GM21526 (cell line): Measurements from ENCODE around the gene CARD11.

Experiments
- ATAC-seq: cut with Tn5 transposase; IDR thresholded peaks from one replicate; pipeline ENCODE4 v1.9.1; 2021; ENCODE audit warnings: moderate library complexity; ENCODE audit not compliant: unreplicated experiment, low FRiP score

Gene CARD11

DNA sequence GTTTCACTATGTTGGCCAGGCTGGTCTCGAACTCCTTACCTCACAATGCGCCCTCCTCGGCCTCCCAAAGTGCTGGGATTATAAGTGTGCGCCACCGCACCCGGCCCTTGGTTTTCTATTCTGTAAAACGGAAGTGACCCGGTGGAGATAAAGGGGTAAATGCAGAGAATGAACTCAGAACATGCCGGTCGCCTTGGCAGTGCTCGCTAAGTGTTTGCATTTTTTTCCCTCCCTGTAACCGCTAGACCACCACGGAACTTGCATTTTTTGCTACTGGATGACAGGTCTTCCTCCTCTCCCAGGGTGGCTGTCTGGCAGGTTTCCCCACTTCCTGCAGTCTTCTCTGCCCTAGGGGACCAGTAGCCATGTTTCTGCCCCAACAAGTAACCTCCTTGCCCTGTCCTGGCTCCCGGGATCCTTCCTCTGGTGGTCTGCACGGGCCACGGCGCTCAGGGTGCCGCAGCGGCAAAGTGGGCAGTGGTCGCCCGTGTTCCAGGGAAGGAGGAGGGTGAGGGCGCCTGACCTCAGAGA is 180.8 kb downstream of the CARD11 start:
- ATAC-seq = no peak

DNA sequence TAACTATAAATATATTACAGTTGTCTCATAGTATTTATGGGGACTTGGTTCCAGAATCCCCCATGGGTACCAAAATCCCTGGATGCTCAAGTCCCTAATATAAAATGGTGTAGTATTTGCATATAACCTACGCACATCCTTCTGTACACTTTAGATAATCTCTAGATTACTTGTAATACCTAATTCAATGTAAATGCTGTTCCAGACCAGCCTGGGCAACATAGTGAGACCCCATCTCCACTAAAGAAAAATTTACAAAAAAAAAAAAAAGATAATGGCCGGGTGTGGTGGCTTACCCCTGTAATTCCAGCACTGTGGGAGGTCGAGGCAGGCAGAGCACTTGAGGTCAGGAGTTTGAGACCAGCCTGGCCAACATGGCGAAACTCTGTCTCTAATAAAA is 182.2 kb downstream of the CARD11 start:
- ATAC-seq = no peak

DNA sequence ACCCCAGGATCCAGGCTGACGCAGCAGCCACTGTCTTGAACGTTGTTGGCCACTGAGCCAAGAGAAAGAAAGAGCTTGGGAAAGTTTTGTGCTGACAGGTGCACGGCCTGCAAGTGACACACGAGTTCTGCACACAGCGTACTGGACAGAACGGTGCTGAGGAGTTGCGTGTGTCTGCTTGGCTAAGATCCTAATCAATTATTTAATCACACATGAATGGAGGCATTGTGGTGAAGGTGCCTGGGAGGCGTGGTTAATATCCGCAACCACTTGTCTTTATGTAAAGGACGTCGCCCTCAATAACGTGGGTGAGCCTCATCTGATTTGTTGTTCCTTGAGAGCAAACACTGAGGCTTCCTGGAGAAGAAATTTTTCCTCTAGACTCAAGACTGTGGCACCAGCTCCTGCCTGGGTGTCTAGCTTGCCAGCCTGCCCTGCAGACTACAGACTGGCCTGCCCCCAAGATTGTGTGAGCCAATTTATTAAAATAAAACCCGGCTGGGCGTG is 183.0 kb downstream of the CARD11 start:
- ATAC-seq = no peak

DNA sequence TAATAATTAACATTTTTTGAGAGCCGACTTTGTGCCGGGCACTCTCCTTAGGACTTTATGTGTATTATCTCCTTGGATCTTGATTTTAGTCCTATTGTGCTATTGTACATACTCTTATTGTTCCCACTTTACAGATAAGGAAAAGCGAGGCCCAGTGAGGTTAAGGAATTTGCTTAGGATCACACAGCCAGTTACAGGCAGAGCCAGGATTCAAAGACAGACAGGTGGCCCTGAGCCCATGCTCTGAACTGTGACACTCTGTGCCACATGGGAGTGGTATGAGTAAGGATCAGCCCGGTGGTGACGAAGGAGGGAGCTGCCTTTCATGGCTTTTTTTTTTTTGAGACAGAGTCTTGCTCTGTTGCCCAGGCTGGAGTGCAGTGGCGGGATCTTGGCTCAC is 183.7 kb downstream of the CARD11 start:
- no peak for ATAC-seq

DNA sequence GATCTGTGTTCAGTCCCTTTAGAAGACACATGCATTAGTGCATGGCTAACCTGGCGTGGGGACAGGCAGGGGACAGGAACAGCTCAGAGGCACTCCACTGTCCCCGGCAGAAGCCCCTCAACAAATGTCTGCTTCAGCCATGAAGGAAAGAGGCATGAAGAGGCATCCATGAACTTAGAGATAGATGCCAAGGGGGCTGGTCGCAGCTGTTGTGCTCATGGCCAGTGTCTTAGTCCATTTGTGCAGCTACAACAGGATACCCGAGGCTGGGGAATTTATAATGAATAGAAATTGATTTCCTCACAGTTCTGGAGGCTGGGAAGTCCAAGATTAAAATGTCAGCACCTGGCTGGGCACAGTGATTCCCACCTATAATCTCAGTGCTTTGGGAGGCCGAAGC is 185.0 kb downstream of the CARD11 start:
- ATAC-seq = no peak

DNA sequence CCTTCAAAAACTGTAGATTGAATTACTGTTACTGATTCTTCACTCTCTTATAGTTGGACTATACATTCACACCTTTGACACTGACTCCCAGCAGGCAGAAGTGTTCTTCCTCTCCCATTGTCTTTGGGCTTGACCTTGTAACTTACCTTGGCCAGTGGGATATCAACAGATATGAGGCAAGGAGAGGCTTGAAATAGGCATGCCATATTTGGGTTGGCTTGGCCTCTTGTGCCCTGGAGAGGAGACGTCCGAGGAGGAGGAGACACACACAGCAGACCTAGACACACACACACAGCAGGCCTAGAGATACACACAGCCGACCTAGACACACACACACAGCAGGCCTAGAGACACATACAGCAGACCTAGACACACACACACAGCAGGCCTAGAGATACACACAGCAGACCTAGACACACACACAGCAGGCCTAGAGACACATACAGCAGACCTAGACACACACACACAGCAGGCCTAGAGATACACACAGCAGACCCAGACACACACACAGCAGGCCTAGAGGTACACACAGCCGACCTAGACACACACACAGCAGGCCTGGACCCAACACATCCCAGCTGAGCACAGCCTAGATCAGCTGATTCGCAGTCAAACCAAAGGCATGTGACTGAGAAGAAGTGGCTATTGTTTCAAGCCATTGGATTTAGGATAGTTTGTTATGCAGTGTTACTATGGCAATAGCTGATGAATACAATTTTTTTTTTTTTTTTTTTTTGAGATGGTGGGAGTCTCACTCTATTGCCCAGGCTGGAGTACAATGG is 187.1 kb downstream of the CARD11 start:
- ATAC-seq = no peak
